CD14-positive monocyte (primary cell): ENCODE results near the gene HES3. TPM values are rescaled to one million over a fixed set of nuclear protein-coding genes. Genes with fewer than 3 reads are reported as not detected.

Experiments used
- DNase-seq, 3 donors: peaks; one replicate each; pipeline ENCODE4 v3.0.0-alpha.2; 2011 to 2022
- H2AFZ ChIP-seq: 2 replicates; pipeline ENCODE4 v1.6.0; 2012; ENCODE audit warnings: mild to moderate bottlenecking, low read depth, low read length, inconsistent platforms; ENCODE audit not compliant: insufficient read depth, poor library complexity, severe bottlenecking
- H3K27ac ChIP-seq, 2 donors: 1 replicate in 1 of 2; 2 replicates in 1 of 2; pipeline ENCODE4 v1.5.1; 2012 to 2013; ENCODE audit warnings: low read length in 2 of 2, control low read depth in 1 of 2, inconsistent platforms in 1 of 2, low read depth in 1 of 2, mild to moderate bottlenecking in 1 of 2
- H3K27me3 ChIP-seq, 2 donors: one replicate each; pipeline versions ENCODE4 v1.6.0 to v1.6.1; 2011 to 2013; ENCODE audit warnings: low read length in 2 of 2; ENCODE audit not compliant: control insufficient read depth in 2 of 2, insufficient read depth in 2 of 2
- H3K36me3 ChIP-seq, 2 donors: replicated peaks in 1 of 2; 1 replicate in 1 of 2; 2 replicates in 1 of 2; pipeline versions ENCODE4 v1.5.1 to v1.6.1; 2012 to 2013; ENCODE audit warnings: low read length in 2 of 2, control low read depth in 1 of 2, inconsistent platforms in 1 of 2, mild to moderate bottlenecking in 1 of 2; ENCODE audit not compliant: insufficient read depth in 2 of 2, control insufficient read depth in 1 of 2
- H3K4me1 ChIP-seq, 2 donors: 1 replicate in 1 of 2; 2 replicates in 1 of 2; pipeline versions ENCODE4 v1.5.1 to v1.6.1; 2012 to 2013; ENCODE audit warnings: low read length in 2 of 2, control low read depth in 1 of 2, inconsistent platforms in 1 of 2, mild to moderate bottlenecking in 1 of 2, moderate library complexity in 1 of 2; ENCODE audit not compliant: insufficient read depth in 2 of 2, control insufficient read depth in 1 of 2
- H3K4me2 ChIP-seq: replicated peaks from 2 replicates; pipeline ENCODE3; 2012; ENCODE audit warnings: low read length, moderate library complexity, mild to moderate bottlenecking; ENCODE audit not compliant: poor library complexity, severe bottlenecking; ENCODE audit errors: extremely low read depth
- H3K4me3 ChIP-seq, 3 experiments: fragments of 200-600 bp in 1 of 3; sonication (generic) in 1 of 3; replicated peaks in 1 of 3; 1 replicate in 2 of 3; 2 replicates in 1 of 3; pipeline ENCODE4 v1.5.1; 2011 to 2013; ENCODE audit warnings: low read length in 3 of 3, mild to moderate bottlenecking in 3 of 3, control low read depth in 2 of 3, low read depth in 2 of 3, inconsistent platforms in 1 of 3, moderate library complexity in 1 of 3
- H3K79me2 ChIP-seq: 2 replicates; pipeline ENCODE4 v1.6.0; 2012; ENCODE audit warnings: mild to moderate bottlenecking, control low read depth, inconsistent platforms, low read length, moderate library complexity; ENCODE audit not compliant: insufficient read depth
- H3K9ac ChIP-seq: 2 replicates; pipeline ENCODE4 v1.6.0; 2017; ENCODE audit warnings: low read length, mild to moderate bottlenecking; ENCODE audit not compliant: insufficient read depth, poor library complexity, severe bottlenecking
- H3K9me3 ChIP-seq, 2 donors: replicated peaks in 1 of 2; 1 replicate in 1 of 2; 2 replicates in 1 of 2; pipeline versions ENCODE4 v1.5.1 to v1.6.1; 2012 to 2013; ENCODE audit warnings: low read length in 2 of 2, control low read depth in 1 of 2; ENCODE audit not compliant: control insufficient read depth in 1 of 2, insufficient read depth in 1 of 2
- H4K20me1 ChIP-seq: 2 replicates; pipeline ENCODE4 v1.6.0; 2012; ENCODE audit warnings: mild to moderate bottlenecking, low read length, control low read depth, moderate library complexity; ENCODE audit not compliant: insufficient read depth
- H3K27ac Mint-ChIP-seq, 7 donors: one replicate each; pipeline ENCODE4 v1.8.0; 2020; ENCODE audit warnings: mild to moderate bottlenecking in 7 of 7, mixed read lengths in 7 of 7, moderate library complexity in 6 of 7, inconsistent platforms in 2 of 7
- H3K27me3 Mint-ChIP-seq, 3 donors: one replicate each; pipeline ENCODE4 v1.8.0; 2021 to 2022; ENCODE audit warnings: low read depth in 3 of 3, mild to moderate bottlenecking in 3 of 3, mixed read lengths in 3 of 3, moderate library complexity in 3 of 3, inconsistent platforms in 1 of 3
- H3K36me3 Mint-ChIP-seq, 2 donors: one replicate each; pipeline ENCODE4 v1.8.0; 2020; ENCODE audit warnings: mixed read lengths in 2 of 2, inconsistent platforms in 1 of 2, mild to moderate bottlenecking in 1 of 2
- H3K4me1 Mint-ChIP-seq: one replicate; pipeline ENCODE4 v1.8.0; 2020; ENCODE audit warnings: mild to moderate bottlenecking, mixed read lengths
- H3K4me3 Mint-ChIP-seq, 2 donors: one replicate each; pipeline ENCODE4 v1.8.0; 2020; ENCODE audit warnings: mild to moderate bottlenecking in 2 of 2, mixed read lengths in 2 of 2, moderate library complexity in 1 of 2
- H3K9me3 Mint-ChIP-seq, 7 donors: one replicate each; pipeline ENCODE4 v1.8.0; 2020 to 2022; ENCODE audit warnings: mixed read lengths in 7 of 7, mild to moderate bottlenecking in 6 of 7, moderate library complexity in 6 of 7, inconsistent platforms in 2 of 7
- WGBS: methylation state at CpG from one replicate; pipeline ENCODE4 v1.1.5; 2013; ENCODE audit warnings: missing lambda C conversion rate; ENCODE audit not compliant: insufficient coverage; 5-methylcytosine and 5-hydroxymethylcytosine counted together
- intact Hi-C, 2 donors: fragments of 100-400 bp; cut with micrococcal nuclease; formaldehyde crosslinking; loops; one replicate each; pipeline versions ENCODE4 v1.15.0 to v1.15.1; 2023
- polyA plus RNA-seq, 3 donors: library from polyadenylated mRNA; depleted of rRNA in 1 of 3; unstranded in 2 of 3; stranded (reverse) in 1 of 3; fragments of 300-500 nt in 2 of 3; fragments of >200 nt in 1 of 3; fragmentation: Illumina TruSeq in 2 of 3; gene quantifications; 1 replicate in 2 of 3; 2 replicates in 1 of 3; pipeline ENCODE4 v1.2.3, GENCODE V29; 2012 to 2021
- TF ChIP-seq, protein P1 (sequence below): fragments of 200-600 bp; IDR thresholded peaks from one replicate; pipeline ENCODE4 v1.8.0; 2022; ENCODE audit warnings: antibody characterized with exemption, mild to moderate bottlenecking

HES3 gene
- polyA plus RNA-seq, 3 donors, result not detected

DNA sequence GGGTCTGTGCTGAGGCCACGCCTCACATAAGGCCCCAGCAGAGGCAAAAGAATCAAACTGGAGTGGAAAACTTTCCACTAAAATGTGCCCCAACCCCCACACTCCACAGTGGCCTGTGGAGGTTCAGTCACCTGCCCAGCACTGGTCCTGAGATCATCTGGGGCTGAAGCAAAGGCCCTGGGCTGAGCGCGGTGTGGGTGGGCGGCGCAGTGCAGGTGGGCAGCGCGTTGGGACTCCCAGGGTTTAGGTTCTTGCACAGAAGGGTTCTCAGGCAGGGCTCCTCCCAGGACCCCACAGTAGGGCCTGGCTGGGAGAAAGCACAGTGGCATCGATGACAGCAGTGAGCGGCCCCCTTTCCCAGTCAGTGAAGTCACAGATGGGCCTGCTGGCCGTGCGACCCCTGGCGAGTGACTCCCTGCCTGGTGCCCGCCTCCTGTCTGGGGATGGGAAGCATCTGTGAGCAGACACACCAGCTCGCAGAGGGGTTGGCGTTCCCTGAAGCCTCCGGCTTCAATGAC lies 30.7 kb downstream of the HES3 start:
- no peak overlapping the region for H3K9ac ChIP-seq
- H3K27ac ChIP-seq, result no peak overlapping the region
- H3K27me3 ChIP-seq, result no peaks in the 10 kb centered on the region
- H4K20me1 ChIP-seq, result no peaks in the 10 kb centered on the region
- no peaks in the 10 kb centered on the region for H3K79me2 ChIP-seq
- Mint-ChIP-seq H3K4me1 (no peaks in the 10 kb centered on the region), H3K27ac (no peak overlapping the region), H3K9me3 (no peaks in the 10 kb centered on the region), H3K36me3 (no peaks in the 10 kb centered on the region), H3K4me3 (no peak overlapping the region), H3K27me3 (no peaks in the 10 kb centered on the region)
- WGBS, result 97% methylated on average over 14 of the region's 16 CpGs
- H2AFZ ChIP-seq, result no peak overlapping the region
- H3K9me3 ChIP-seq, result no peaks in the 10 kb centered on the region
- DNase-seq, result no peak
- intact Hi-C loops, result no loop called here
- H3K36me3 ChIP-seq, result no peaks in the 10 kb centered on the region
- H3K4me1 ChIP-seq, result no peaks in the 10 kb centered on the region
- no peak overlapping the region for H3K4me2 ChIP-seq
- TF ChIP-seq, protein P1, sequence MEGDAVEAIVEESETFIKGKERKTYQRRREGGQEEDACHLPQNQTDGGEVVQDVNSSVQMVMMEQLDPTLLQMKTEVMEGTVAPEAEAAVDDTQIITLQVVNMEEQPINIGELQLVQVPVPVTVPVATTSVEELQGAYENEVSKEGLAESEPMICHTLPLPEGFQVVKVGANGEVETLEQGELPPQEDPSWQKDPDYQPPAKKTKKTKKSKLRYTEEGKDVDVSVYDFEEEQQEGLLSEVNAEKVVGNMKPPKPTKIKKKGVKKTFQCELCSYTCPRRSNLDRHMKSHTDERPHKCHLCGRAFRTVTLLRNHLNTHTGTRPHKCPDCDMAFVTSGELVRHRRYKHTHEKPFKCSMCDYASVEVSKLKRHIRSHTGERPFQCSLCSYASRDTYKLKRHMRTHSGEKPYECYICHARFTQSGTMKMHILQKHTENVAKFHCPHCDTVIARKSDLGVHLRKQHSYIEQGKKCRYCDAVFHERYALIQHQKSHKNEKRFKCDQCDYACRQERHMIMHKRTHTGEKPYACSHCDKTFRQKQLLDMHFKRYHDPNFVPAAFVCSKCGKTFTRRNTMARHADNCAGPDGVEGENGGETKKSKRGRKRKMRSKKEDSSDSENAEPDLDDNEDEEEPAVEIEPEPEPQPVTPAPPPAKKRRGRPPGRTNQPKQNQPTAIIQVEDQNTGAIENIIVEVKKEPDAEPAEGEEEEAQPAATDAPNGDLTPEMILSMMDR, result no peak
- H3K4me3 ChIP-seq, result no peak overlapping the region

DNA sequence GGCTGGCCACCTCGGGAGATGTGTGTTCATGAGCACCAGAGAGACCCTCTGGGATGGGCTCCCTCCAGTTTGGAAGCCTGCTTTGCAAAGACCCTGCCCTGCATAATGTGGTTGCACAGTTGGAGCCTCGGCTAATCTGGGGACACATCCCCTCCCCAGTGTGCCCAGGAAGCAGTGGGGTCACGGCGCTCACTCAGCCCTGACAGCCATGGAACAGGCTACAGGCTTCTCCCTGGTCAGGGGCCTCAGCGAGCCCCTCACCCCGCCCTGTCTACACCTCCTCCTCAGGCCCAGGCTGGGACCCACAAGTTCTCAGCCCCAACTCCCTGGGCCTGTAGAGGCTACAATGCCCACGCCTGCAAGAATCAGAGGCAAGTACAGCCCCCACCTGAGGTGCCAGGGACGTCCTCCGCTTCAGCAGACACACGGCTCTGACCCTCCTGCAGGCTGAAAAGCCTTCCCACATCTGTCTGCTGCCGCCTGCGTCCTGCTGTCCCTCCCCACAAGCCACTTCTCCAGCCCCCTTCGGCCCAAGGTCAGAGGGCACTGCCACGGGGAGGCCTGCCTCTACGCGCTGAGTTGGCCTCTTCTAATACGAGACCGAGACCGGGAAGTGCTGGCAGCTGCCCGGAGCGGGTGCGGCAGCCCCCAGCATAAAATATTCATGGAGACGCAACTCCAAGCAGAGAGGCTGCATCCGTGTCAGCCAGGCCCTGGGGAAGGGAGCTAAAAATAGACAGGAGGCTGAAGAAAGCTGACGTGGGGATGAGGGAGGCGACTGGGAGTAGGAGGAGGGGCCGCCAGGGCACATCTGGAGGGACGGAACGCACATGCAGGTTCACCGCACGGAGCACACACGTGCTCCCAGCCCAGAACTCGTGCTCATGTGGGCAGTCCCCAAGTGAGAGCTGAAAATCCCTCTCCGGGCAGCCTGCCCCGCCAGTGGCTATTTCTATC lies 32.1 kb downstream of the HES3 start:
- WGBS, result 95% methylated on average over 26 of the region's 35 CpGs
- Histone ChIP-seq H4K20me1 (no peaks in the 10 kb centered on the region), H3K36me3 (no peaks in the 10 kb centered on the region), H3K4me2 (no peak overlapping the region), H3K4me3 (no peak overlapping the region), H3K9me3 (no peaks in the 10 kb centered on the region), H3K4me1 (no peaks in the 10 kb centered on the region), H3K9ac (no peak overlapping the region), H3K27ac (no peak overlapping the region), H3K27me3 (no peaks in the 10 kb centered on the region), H3K79me2 (no peaks in the 10 kb centered on the region), H2AFZ (no peak overlapping the region)
- Mint-ChIP-seq H3K27ac (no peak overlapping the region), H3K36me3 (no peaks in the 10 kb centered on the region), H3K27me3 (no peaks in the 10 kb centered on the region), H3K4me1 (no peaks in the 10 kb centered on the region), H3K9me3 (no peaks in the 10 kb centered on the region), H3K4me3 (no peak overlapping the region)
- intact Hi-C loops, result no loop called here
- no peak for DNase-seq
- TF ChIP-seq, protein P1, result no peak
